Measurements from ENCODE around the gene CDY1B. TPM values are rescaled to one million over a fixed set of nuclear protein-coding genes. Genes with fewer than 3 reads are reported as not detected.
"Not testable (repeated sequence)": the region's sequence is repeated elsewhere in the genome, so short reads cannot be mapped to it uniquely, and the experiment has no call there.

CDY1B gene, protein sequence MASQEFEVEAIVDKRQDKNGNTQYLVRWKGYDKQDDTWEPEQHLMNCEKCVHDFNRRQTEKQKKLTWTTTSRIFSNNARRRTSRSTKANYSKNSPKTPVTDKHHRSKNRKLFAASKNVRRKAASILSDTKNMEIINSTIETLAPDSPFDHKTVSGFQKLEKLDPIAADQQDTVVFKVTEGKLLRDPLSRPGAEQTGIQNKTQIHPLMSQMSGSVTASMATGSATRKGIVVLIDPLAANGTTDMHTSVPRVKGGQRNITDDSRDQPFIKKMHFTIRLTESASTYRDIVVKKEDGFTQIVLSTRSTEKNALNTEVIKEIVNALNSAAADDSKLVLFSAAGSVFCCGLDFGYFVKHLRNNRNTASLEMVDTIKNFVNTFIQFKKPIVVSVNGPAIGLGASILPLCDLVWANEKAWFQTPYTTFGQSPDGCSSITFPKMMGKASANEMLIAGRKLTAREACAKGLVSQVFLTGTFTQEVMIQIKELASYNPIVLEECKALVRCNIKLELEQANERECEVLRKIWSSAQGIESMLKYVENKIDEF
- total RNA-seq (2021; fragmentation: NEBNext Ultra II Directional; extraction: Animal tissue kit (Norgen Biotek cat#: 25700)) (not detected in 2 replicates), polyA plus RNA-seq (2011; rRNA removed) (not detected in 2 replicates), polyA minus RNA-seq (2011; rRNA and poly(A)+ RNA removed) (not detected in 2 replicates)
- polyA plus RNA-seq (2011; cell fraction: cytosol; rRNA removed) = not detected
- polyA plus RNA-seq (2011; cell fraction: nucleus; rRNA removed) = not detected
- not detected in 4 replicates for polyA plus RNA-seq (2012, experiment 1 of 2)
- not detected for polyA plus RNA-seq (2012, experiment 2 of 2)
- not detected for polyA plus RNA-seq (2013, experiment 1 of 2)
- polyA plus RNA-seq (2013, experiment 2 of 2) = not detected
- not detected for polyA minus RNA-seq (2011; cell fraction: cytosol; rRNA and poly(A)+ RNA removed)
- not detected for polyA minus RNA-seq (2011; cell fraction: nucleus; rRNA and poly(A)+ RNA removed)
- long read RNA-seq, experiment 1 = 0 reads
- long read RNA-seq, experiment 2 = 0 reads

- H3K4me3 ChIP-seq (ENCODE audit: extremely low read depth in 1 of 4, insufficient read depth in 2 of 4, low read depth in 3 of 4, low read length in 4 of 4); H3K9me3 ChIP-seq (ENCODE audit: insufficient read depth in 2 of 2, low read depth in 1 of 2, low read length in 1 of 2); DNase-seq (ENCODE audit: low read depth in 1 of 2, low spot score in 2 of 2); H3K36me3 ChIP-seq (ENCODE audit: control insufficient read depth in 2 of 4, insufficient read depth in 4 of 4, low read length in 3 of 4); H4K20me1 ChIP-seq (replicated peaks in 1 of 2; ENCODE audit: control insufficient read depth in 1 of 2, insufficient read depth in 2 of 2, low read length in 2 of 2); H2AFZ ChIP-seq (ENCODE audit: low read length); H4K8ac ChIP-seq (ENCODE audit: extremely low read depth, insufficient read depth, low read length); H2BK15ac ChIP-seq (ENCODE audit: low read length); H3K56ac ChIP-seq (replicated peaks; ENCODE audit: insufficient read length, low read depth, low read length); FAIRE-seq; H3K4ac ChIP-seq (replicated peaks; ENCODE audit: insufficient read length, low read depth, low read length); H3K23me2 ChIP-seq (ENCODE audit: low read depth, low read length); H3K27ac ChIP-seq (ENCODE audit: low read depth, low read length); H3K27me3 ChIP-seq (replicated peaks in 1 of 4; ENCODE audit: control insufficient read depth in 3 of 4, extremely low read depth in 1 of 4, insufficient read depth in 3 of 4, low read length in 3 of 4); H2BK5ac ChIP-seq (ENCODE audit: low read depth, low read length); POLR2A ChIA-PET (ENCODE audit: partially characterized antibody); H3K23ac ChIP-seq (ENCODE audit: insufficient read length); H3K14ac ChIP-seq (ENCODE audit: insufficient read length); H2BK12ac ChIP-seq (ENCODE audit: low read depth, low read length); H2AK5ac ChIP-seq (ENCODE audit: low read depth, low read length); H3K4me2 ChIP-seq (ENCODE audit: insufficient read depth in 1 of 2, low read depth in 2 of 2, low read length in 2 of 2); H4K91ac ChIP-seq (replicated peaks; ENCODE audit: insufficient read length, low read length); CTCF ChIA-PET (ENCODE audit: partially characterized antibody); H3K4me1 ChIP-seq (replicated peaks in 1 of 4; ENCODE audit: control insufficient read depth in 3 of 4, insufficient read depth in 4 of 4, low read length in 3 of 4); H3K79me2 ChIP-seq (ENCODE audit: control insufficient read depth in 1 of 2, insufficient read depth in 2 of 2, low read length in 2 of 2); H2BK120ac ChIP-seq (replicated peaks; ENCODE audit: low read depth, low read length); H3K18ac ChIP-seq (ENCODE audit: extremely low read depth, low read length); H3K9ac ChIP-seq (replicated peaks in 1 of 4; ENCODE audit: extremely low read depth in 1 of 4, low read depth in 3 of 4, low read length in 3 of 4); H3K79me1 ChIP-seq (ENCODE audit: low read depth, low read length); H2BK20ac ChIP-seq (ENCODE audit: low read length); H4K5ac ChIP-seq (ENCODE audit: insufficient read length, low read depth, low read length): not testable (repeated sequence)
- WGBS, 2 experiments (ENCODE audit: extremely low coverage in 1 of 2, insufficient coverage in 1 of 2, insufficient read length in 1 of 2, insufficient replicate concordance in 2 of 2, low coverage in 1 of 2, low lambda C conversion rate in 2 of 2, missing lambda C conversion rate in 1 of 2) = no CpG with 5 or more reads among the region's 2 CpGs
Observed at GRCh38 chrY:24047919-24048318, at the start of gene CDY1B. Gene CDY1B, minus strand, starts transcription at chrY:24048019. Its CDS starts 331 bp downstream, at chrY:24047688.
